ENCODE data around the gene PDIA5. TPM values are rescaled to one million over a fixed set of nuclear protein-coding genes. Genes with fewer than 3 reads are reported as not detected.

Gene PDIA5
- total and polyA plus RNA-seq, 9 donors: 14.9 to 28.5 (median 19.5) TPM

- WGBS (ENCODE audit: insufficient coverage): 41% methylated on average over 4 of the region's 4 CpGs
- no peaks in the 10 kb centered on the region for H3K27me3 ChIP-seq (ENCODE audit: control insufficient read depth, insufficient read depth, low read length)
- DNase-seq: no peak
- H3K36me3 ChIP-seq (ENCODE audit: control insufficient read depth, insufficient read depth, low read length): peaks cover 43% of the 10 kb centered on the region
- H3K27ac ChIP-seq (ENCODE audit: low read length): no peak overlapping the region
- H3K4me1 ChIP-seq (ENCODE audit: control insufficient read depth, insufficient read depth, low read length): peaks cover 4% of the 10 kb centered on the region
- no peaks in the 10 kb centered on the region for H3K9me3 ChIP-seq (replicated peaks; ENCODE audit: control insufficient read depth, low read depth, low read length)
- H3K4me3 ChIP-seq (ENCODE audit: low read length): no peak overlapping the region
These were observed 91.5 kb downstream of the PDIA5 start for GRCh38 chr3:123158330-123158729.

GRCh38 chr3:123158899-123159390 lies 92.1 kb downstream of the PDIA5 start:
- no peak overlapping the region for H3K4me3 ChIP-seq (ENCODE audit: low read length)
- H3K27me3 ChIP-seq (ENCODE audit: control insufficient read depth, insufficient read depth, low read length): no peaks in the 10 kb centered on the region
- H3K27ac ChIP-seq (ENCODE audit: low read length): no peak overlapping the region
- WGBS (ENCODE audit: insufficient coverage): 32% methylated on average over 5 of the region's 10 CpGs
- H3K9me3 ChIP-seq (replicated peaks; ENCODE audit: control insufficient read depth, low read depth, low read length): no peaks in the 10 kb centered on the region
- H3K36me3 ChIP-seq (ENCODE audit: control insufficient read depth, insufficient read depth, low read length): peaks cover 45% of the 10 kb centered on the region
- DNase-seq: no peak
- peaks cover 4% of the 10 kb centered on the region for H3K4me1 ChIP-seq (ENCODE audit: control insufficient read depth, insufficient read depth, low read length)

- Histone ChIP-seq H3K36me3 (ENCODE audit: control insufficient read depth, insufficient read depth, low read length) (peaks cover 41% of the 10 kb centered on the region), H3K9me3 (replicated peaks; ENCODE audit: control insufficient read depth, low read depth, low read length) (peaks cover 1% of the 10 kb centered on the region), H3K27me3 (ENCODE audit: control insufficient read depth, insufficient read depth, low read length) (no peaks in the 10 kb centered on the region), H3K27ac (ENCODE audit: low read length) (no peak overlapping the region), H3K4me3 (ENCODE audit: low read length) (no peak overlapping the region), H3K4me1 (ENCODE audit: control insufficient read depth, insufficient read depth, low read length) (peaks cover 4% of the 10 kb centered on the region)
- no peak for DNase-seq
- WGBS (ENCODE audit: insufficient coverage): 94% methylated on average over 4 of the region's 9 CpGs
These were observed 93.3 kb downstream of the PDIA5 start for GRCh38 chr3:123159926-123160635.

- no peak overlapping the region for H3K4me3 ChIP-seq (ENCODE audit: low read length)
- no peak overlapping the region for H3K27ac ChIP-seq (ENCODE audit: low read length)
- H3K4me1 ChIP-seq (ENCODE audit: control insufficient read depth, insufficient read depth, low read length): peaks cover 4% of the 10 kb centered on the region
- WGBS (ENCODE audit: insufficient coverage): 90% methylated on average over 4 of the region's 7 CpGs
- H3K9me3 ChIP-seq (replicated peaks; ENCODE audit: control insufficient read depth, low read depth, low read length): peaks cover 3% of the 10 kb centered on the region
- no peaks in the 10 kb centered on the region for H3K27me3 ChIP-seq (ENCODE audit: control insufficient read depth, insufficient read depth, low read length)
- H3K36me3 ChIP-seq (ENCODE audit: control insufficient read depth, insufficient read depth, low read length): peaks cover 30% of the 10 kb centered on the region
- DNase-seq: no peak
These were observed 94.3 kb downstream of the PDIA5 start for GRCh38 chr3:123161167-123161566.

GRCh38 chr3:123163141-123163540 lies 96.3 kb downstream of the PDIA5 start:
- peaks cover 29% of the 10 kb centered on the region for H3K36me3 ChIP-seq (ENCODE audit: control insufficient read depth, insufficient read depth, low read length)

GRCh38 chr3:123165163-123165562 lies 98.3 kb downstream of the PDIA5 start:
- no peak overlapping the region for H3K27ac ChIP-seq (ENCODE audit: low read length)
- peaks cover 4% of the 10 kb centered on the region for H3K9me3 ChIP-seq (replicated peaks; ENCODE audit: control insufficient read depth, low read depth, low read length)
- peaks cover 28% of the 10 kb centered on the region for H3K36me3 ChIP-seq (ENCODE audit: control insufficient read depth, insufficient read depth, low read length)
- no peak overlapping the region for H3K4me3 ChIP-seq (ENCODE audit: low read length)
- H3K27me3 ChIP-seq (ENCODE audit: control insufficient read depth, insufficient read depth, low read length): no peaks in the 10 kb centered on the region
- WGBS (ENCODE audit: insufficient coverage): no CpG with 5 or more reads among the region's 1 CpG
- DNase-seq: no peak
- no peaks in the 10 kb centered on the region for H3K4me1 ChIP-seq (ENCODE audit: control insufficient read depth, insufficient read depth, low read length)

More at GRCh38 chr3:123163141-123163540, 96.3 kb downstream of the PDIA5 start:
- DNase-seq: peak; percentile 76
- Histone ChIP-seq H3K4me1 (ENCODE audit: control insufficient read depth, insufficient read depth, low read length) (peaks cover 4% of the 10 kb centered on the region), H3K27ac (ENCODE audit: low read length) (no peak overlapping the region), H3K9me3 (replicated peaks; ENCODE audit: control insufficient read depth, low read depth, low read length) (peaks cover 4% of the 10 kb centered on the region), H3K4me3 (ENCODE audit: low read length) (no peak overlapping the region), H3K27me3 (ENCODE audit: control insufficient read depth, insufficient read depth, low read length) (no peaks in the 10 kb centered on the region)
- no CpG with 5 or more reads among the region's 4 CpGs for WGBS (ENCODE audit: insufficient coverage)

- no peak for DNase-seq
- H3K9me3 ChIP-seq (replicated peaks; ENCODE audit: control insufficient read depth, low read depth, low read length): peaks cover 4% of the 10 kb centered on the region
- no peak overlapping the region for H3K27ac ChIP-seq (ENCODE audit: low read length)
- H3K4me1 ChIP-seq (ENCODE audit: control insufficient read depth, insufficient read depth, low read length): no peaks in the 10 kb centered on the region
- no peaks in the 10 kb centered on the region for H3K27me3 ChIP-seq (ENCODE audit: control insufficient read depth, insufficient read depth, low read length)
- no CpG with 5 or more reads among the region's 2 CpGs for WGBS (ENCODE audit: insufficient coverage)
- H3K4me3 ChIP-seq (ENCODE audit: low read length): no peak overlapping the region
- H3K36me3 ChIP-seq (ENCODE audit: control insufficient read depth, insufficient read depth, low read length): peaks cover 15% of the 10 kb centered on the region
These were observed 100.9 kb downstream of the PDIA5 start for GRCh38 chr3:123167686-123168085.

- Histone ChIP-seq H3K27ac (ENCODE audit: low read length) (no peak overlapping the region), H3K27me3 (ENCODE audit: control insufficient read depth, insufficient read depth, low read length) (no peaks in the 10 kb centered on the region), H3K9me3 (replicated peaks; ENCODE audit: control insufficient read depth, low read depth, low read length) (peaks cover 4% of the 10 kb centered on the region), H3K4me1 (ENCODE audit: control insufficient read depth, insufficient read depth, low read length) (no peaks in the 10 kb centered on the region), H3K36me3 (ENCODE audit: control insufficient read depth, insufficient read depth, low read length) (peaks cover 12% of the 10 kb centered on the region), H3K4me3 (ENCODE audit: low read length) (no peak overlapping the region)
- DNase-seq: no peak
These were observed 101.3 kb downstream of the PDIA5 start for GRCh38 chr3:123168122-123168521.

GRCh38 chr3:123168605-123169004 lies 101.8 kb downstream of the PDIA5 start:
- no CpG with 5 or more reads among the region's 2 CpGs for WGBS (ENCODE audit: insufficient coverage)
- Histone ChIP-seq H3K27me3 (ENCODE audit: control insufficient read depth, insufficient read depth, low read length) (no peaks in the 10 kb centered on the region), H3K27ac (ENCODE audit: low read length) (no peak overlapping the region), H3K36me3 (ENCODE audit: control insufficient read depth, insufficient read depth, low read length) (peaks cover 10% of the 10 kb centered on the region), H3K9me3 (replicated peaks; ENCODE audit: control insufficient read depth, low read depth, low read length) (peaks cover 4% of the 10 kb centered on the region), H3K4me3 (ENCODE audit: low read length) (no peak overlapping the region), H3K4me1 (ENCODE audit: control insufficient read depth, insufficient read depth, low read length) (no peaks in the 10 kb centered on the region)
- DNase-seq: no peak

- 33% methylated on average over 3 of the region's 5 CpGs for WGBS (ENCODE audit: insufficient coverage)
These were observed 102.7 kb downstream of the PDIA5 start for GRCh38 chr3:123169492-123169929.

More at GRCh38 chr3:123169492-123169929, 102.7 kb downstream of the PDIA5 start:
- Histone ChIP-seq H3K36me3 (ENCODE audit: control insufficient read depth, insufficient read depth, low read length) (peaks cover 4% of the 10 kb centered on the region), H3K9me3 (replicated peaks; ENCODE audit: control insufficient read depth, low read depth, low read length) (peaks cover 4% of the 10 kb centered on the region), H3K4me3 (ENCODE audit: low read length) (no peak overlapping the region), H3K4me1 (ENCODE audit: control insufficient read depth, insufficient read depth, low read length) (no peaks in the 10 kb centered on the region), H3K27me3 (ENCODE audit: control insufficient read depth, insufficient read depth, low read length) (no peaks in the 10 kb centered on the region), H3K27ac (ENCODE audit: low read length) (no peak overlapping the region)
- no peak for DNase-seq
